DND-41 (cell line): ENCODE results near the gene PMF1.

Experiments used
- CTCF ChIP-seq: IDR thresholded peaks from 2 replicates; pipeline ENCODE4 v1.5.1; 2012; ENCODE audit warnings: borderline replicate concordance, low read length, moderate library complexity, mild to moderate bottlenecking; ENCODE audit not compliant: poor library complexity, severe bottlenecking; ENCODE audit errors: extremely low read depth
- EZH2 ChIP-seq: IDR thresholded peaks from 3 replicates; pipeline ENCODE4 v1.6.1; 2012; ENCODE audit warnings: borderline replicate concordance, low read depth, mild to moderate bottlenecking, moderate library complexity, low read length, inconsistent platforms; ENCODE audit not compliant: severe bottlenecking

- TF ChIP-seq CTCF, result no peak
- TF ChIP-seq EZH2, result no peak
Measured at GRCh38 chr1:156193208-156193487, 19.7 kb upstream of the PMF1 start.
